ENCODE data around the gene CYP2D6.

Gene CYP2D6

DNA sequence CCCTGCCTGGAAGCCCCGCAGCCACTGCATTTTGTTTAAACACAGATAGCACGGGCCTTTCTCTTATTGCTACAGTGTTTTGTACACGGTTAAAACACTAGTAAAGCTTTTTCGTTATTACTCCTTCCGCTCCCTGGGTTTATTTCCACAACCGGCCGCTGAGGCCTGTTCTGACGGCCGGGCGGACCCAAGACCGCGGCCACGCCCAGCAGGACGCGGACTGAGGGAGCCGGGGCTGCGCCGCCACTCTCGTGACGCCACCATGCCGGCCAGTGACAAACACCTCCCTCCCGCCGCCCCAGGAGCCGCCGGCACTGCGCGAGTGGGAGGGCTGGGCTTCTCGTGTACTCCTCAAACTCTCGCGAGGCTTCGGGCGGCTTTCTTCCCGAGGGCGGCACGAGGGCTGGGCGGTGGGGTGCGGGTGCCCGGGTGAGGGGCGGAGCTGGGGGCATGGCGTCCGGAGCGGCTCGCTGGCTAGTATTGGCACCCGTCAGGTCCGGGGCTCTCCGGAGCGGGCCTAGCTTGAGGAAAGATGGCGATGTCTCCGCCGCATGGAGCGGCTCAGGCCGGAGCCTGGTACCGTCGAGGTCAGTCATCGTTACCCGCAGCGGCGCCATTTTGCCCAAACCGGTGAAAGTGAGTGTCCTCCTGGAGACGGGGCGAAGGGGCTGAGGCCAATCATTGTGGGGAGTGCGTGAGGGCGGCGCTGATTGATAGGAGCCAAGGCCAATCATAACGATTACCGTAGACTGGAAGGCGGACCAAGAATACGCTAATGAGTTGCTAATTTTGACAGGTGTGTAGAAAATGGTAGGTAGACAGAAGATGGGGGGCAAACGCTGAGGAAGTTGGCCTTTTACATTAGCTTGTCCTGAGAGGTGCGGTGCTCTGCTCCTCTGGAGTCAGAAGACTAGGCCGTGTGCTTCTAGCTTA lies 51.0 kb downstream of the CYP2D6 start, which contains the start of gene SMDT1:
TSS of gene SMDT1 (plus strand) at position 382 of the 933 bp plus-strand sequence. CDS start at position 451, 69 bp downstream.
- peak; percentile 99 for DNase-seq

DNA sequence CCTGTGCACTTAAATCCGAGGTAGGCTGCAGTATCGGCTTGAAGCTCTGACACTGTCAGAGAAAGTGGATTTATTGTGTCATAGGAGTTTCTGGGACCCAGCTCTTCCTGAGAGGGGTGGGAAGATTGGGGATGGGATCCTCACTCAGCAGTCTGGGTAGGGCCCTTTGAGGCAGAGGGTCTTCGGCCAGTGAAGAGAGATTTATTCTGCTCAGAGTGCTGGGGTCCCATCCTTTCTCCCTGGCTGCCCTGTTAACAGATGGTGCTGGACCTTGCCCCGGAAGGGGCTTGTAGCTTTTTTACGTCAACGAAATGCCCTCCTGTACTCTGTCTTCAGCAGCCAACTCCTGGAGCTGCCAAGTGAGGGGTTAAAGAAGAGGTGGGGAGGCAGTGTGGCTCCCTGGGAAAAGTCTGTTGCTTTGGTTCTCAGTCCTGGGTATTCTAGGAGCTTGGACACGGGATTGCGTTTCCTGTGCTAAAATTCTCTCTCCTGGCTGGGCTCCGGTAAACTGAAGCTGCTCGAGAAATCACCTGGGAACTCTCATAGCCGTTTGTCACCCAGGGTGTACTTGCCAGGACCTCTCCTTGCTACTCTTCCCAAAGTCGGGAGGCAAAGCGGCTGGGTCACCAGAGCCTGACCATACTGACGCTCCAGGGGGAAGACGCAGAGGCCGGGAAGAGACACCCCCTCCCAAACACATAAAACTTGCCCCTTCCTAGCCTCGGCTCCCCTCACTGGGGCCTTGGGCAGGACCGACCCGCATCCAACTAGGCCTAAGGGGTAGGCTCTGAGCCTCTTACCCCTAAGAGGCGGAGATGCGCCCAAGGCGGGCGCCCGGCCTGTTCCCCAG lies 51.9 kb downstream of the CYP2D6 start:
- DNase-seq: no peak

DNA sequence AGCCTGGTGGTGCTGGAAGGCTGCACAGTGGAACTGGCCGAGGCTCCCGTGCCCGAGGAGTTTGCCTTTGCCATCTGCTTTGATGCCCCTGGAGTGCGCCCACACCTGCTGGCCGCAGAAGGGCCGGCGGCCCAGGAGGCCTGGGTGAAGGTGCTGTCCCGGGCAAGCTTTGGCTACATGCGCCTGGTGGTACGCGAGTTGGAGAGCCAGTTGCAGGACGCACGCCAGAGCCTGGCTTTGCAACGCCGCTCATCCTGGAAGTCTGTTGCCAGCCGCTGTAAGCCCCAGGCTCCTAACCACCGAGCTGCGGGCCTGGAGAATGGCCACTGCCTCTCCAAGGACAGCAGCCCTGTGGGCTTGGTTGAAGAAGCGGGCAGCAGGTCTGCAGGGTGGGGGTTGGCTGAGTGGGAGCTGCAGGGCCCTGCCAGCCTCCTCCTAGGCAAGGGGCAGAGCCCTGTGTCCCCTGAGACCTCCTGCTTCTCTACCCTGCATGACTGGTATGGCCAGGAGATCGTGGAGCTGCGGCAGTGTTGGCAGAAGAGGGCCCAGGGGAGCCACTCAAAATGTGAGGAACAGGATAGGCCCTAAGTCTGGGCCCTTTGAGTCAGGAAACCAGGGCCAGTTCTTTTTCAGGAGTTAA lies 53.0 kb downstream of the CYP2D6 start:
- DNase-seq: no peak

DNA sequence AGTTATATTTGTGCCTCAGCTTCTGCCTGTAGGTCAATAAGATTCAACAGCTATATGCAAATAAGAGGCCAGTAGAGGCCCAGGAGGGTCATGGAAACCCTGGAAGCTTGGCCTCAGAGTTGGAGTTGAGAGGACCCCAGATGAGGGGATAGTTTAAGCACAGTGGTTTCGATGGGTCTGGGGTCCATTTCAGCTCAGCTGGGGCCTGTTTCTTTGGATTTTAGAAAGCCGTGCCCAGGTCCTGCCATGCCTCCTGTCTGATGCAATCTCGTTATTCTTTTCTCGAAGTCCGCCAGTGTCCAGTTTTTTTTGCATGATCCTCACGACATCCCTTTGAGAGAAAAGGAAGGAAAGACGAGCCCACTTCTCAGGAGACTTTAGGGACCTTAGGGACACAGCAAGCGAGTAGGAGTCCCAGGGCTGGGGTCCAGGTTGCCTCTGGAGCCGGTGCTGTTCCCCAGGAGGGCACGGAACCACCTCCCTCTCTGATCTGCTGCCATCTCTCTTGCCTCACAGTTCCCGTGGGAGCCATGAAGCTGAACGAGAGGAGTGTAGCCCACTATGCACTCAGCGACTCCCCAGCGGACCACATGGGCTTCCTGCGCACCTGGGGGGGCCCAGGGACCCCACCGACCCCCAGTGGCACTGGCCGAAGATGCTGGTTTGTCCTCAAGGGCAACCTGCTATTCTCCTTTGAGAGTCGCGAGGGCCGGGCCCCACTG lies 53.7 kb downstream of the CYP2D6 start:
- DNase-seq: no peak

All from activated effector memory CD4-positive, alpha-beta T cell treated with anti-CD3 and anti-CD28 coated beads, Interleukin-2, amount 50 U/mL, for 16 hours (primary cell).